ENCODE results near the gene GET4.
"Not testable (repeated sequence)": the region's sequence is repeated elsewhere in the genome, so short reads cannot be mapped to it uniquely, and the experiment has no call there.

The GET4 gene

DNA sequence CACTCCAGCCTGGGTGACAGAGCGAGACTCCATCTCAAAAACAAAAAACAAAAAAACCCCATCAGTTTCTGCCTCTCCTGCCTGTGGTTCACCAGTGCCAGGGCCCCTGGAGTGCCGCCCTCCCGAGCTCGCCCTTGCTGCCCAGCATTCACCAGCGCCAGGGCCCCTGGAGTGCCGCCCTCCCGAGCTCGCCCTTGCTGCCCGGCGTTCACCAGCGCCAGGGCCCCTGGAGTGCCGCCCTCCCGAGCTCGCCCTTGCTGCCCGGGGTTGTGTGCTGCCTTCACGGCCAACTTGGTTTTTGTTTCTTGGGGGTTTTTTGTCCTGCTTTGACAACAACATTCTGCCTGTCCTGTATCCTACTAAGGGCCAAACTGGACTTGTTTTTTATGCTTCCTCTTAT lies 13.2 kb upstream of the GET4 start:
- DNase-seq (ENCODE audit: low read depth), result no peak
- no peak overlapping the region for H3K4me3 ChIP-seq (ENCODE audit: low read length)
- TF ChIP-seq, protein P1, sequence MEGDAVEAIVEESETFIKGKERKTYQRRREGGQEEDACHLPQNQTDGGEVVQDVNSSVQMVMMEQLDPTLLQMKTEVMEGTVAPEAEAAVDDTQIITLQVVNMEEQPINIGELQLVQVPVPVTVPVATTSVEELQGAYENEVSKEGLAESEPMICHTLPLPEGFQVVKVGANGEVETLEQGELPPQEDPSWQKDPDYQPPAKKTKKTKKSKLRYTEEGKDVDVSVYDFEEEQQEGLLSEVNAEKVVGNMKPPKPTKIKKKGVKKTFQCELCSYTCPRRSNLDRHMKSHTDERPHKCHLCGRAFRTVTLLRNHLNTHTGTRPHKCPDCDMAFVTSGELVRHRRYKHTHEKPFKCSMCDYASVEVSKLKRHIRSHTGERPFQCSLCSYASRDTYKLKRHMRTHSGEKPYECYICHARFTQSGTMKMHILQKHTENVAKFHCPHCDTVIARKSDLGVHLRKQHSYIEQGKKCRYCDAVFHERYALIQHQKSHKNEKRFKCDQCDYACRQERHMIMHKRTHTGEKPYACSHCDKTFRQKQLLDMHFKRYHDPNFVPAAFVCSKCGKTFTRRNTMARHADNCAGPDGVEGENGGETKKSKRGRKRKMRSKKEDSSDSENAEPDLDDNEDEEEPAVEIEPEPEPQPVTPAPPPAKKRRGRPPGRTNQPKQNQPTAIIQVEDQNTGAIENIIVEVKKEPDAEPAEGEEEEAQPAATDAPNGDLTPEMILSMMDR (conservative IDR thresholded peaks at IDR 0.05; ENCODE audit: low read length), result no peak

DNA sequence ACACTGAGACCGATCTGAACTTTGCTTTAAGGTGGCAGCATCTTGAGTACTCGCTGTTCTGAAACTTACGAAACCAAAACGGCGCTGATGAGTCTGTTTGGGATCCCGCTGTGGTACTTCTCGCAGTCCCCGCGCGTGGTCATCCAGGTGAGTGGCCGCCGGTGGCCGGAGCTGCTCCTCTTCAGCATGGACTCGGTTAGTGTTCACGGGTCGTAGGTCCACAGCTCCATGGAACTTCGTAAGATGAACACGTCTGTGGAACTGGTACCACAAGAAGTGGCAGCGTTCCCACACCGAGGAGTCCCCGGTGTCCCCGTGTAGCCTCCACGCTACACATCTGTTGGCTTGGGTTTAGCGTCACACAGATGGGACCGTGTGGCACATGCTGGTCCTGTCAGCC lies 10.4 kb upstream of the GET4 start:
- TF ChIP-seq, protein P1 (conservative IDR thresholded peaks at IDR 0.05; ENCODE audit: low read length), result no peak

DNA sequence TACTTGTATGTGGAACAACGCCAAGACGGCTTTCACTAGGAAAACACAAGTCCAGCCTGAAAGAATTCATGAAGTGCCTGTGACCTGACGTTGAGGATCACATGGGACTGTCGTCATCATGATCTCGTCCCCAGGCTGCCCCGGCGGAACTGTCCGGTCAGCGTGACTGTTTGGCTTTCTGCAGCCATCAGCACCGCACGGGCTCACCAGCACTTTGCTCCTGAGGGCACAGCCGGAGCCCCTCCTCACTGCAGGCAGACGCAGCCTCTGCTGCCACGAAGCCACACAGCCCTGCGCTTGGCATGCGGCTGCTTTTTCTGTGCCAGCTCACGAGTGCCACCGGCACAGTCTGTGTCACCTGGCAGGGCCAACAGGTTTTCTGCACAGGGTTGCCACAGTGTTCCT lies 9.4 kb upstream of the GET4 start:
- H3K4me3 ChIP-seq (ENCODE audit: low read length), result no peak overlapping the region
- peak; percentile 86 for DNase-seq (ENCODE audit: low read depth)
- TF ChIP-seq, protein P1 (conservative IDR thresholded peaks at IDR 0.05; ENCODE audit: low read length), result no peak

More for the DNA sequence above, 10.4 kb upstream of the GET4 start:
- no peak for DNase-seq (ENCODE audit: low read depth)
- no peak overlapping the region for H3K4me3 ChIP-seq (ENCODE audit: low read length)

DNA sequence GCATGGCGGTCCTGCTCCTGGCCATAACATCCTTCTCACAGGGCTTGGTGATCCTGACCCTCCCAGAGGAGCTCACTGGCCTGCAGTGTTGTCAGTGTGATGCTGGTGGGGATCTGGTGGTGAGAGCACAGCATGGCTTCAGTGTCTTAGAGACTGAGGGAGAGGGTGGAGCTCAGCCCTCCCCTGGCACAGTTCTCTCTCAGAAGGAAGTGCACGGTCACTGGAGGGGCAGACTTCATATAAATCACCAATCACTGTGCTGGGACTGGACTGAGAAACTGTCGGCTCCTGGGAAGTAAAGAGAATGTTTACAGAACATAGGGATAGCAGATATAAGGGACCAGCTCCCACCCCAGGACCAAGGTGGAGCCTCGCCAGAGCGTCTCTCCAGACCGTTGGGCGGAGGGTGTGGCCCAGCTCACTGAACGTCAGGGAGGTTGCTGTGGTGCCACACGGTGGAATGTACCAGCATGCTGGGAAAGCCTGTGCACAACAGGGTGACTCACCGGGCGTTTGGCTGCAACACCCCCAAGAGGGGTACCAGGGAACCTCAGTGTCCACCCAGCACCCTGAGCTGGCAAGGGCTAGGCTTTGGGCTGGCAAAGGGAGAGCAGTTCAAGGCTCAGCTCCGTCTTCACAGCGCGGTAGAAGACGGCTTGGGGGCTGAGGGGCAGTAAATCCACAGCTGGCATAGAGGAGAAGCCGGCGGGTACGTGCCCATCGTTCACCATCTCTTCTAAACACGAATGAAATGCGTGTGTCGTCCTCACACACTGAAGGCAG lies 8.8 kb upstream of the GET4 start:
- TF ChIP-seq, protein P1 (conservative IDR thresholded peaks at IDR 0.05; ENCODE audit: low read length), result no peak; the same call in 1 of the 2 replicates
- DNase-seq (ENCODE audit: low read depth), result peak; percentile 83
- no peak overlapping the region for H3K4me3 ChIP-seq (ENCODE audit: low read length)

DNA sequence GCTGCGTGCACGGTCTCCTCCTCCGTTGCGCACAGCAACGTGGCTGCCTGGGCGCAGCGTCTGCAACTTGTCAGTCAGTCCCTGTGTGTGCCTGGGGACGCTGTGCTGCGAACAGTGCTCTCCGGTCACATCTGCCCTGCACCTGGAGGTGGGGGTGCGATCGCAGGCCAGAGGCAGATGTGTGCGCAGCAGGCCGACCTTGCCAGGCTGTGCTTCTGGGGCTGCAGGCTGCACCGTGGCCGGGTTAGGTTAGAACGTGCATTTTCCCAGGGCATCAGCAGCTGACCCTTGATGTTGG lies 8.2 kb upstream of the GET4 start:
- DNase-seq (ENCODE audit: low read depth), result peak; percentile 51
- TF ChIP-seq, protein P1 (conservative IDR thresholded peaks at IDR 0.05; ENCODE audit: low read length), result no peak
- H3K4me3 ChIP-seq (ENCODE audit: low read length), result no peak overlapping the region

DNA sequence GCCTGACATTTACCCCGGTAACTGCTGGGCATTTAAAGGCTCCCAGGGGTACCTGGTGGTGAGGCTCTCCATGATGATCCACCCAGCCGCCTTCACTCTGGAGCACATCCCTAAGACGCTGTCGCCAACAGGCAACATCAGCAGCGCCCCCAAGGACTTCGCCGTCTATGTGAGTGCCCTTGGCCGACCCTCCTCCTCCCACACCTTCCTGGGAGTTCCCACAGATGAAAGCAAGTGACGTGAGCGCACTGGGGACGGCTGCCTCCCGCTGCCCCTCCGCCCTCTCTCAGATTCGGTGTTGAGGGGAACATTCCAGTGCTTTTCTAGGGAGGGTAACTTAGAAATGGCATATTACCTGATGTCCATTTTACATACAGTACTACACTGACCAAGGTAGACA lies 7.0 kb upstream of the GET4 start:
- DNase-seq (ENCODE audit: low read depth), result no peak
- TF ChIP-seq, protein P1 (conservative IDR thresholded peaks at IDR 0.05; ENCODE audit: low read length), result no peak
- no peak overlapping the region for H3K4me3 ChIP-seq (ENCODE audit: low read length)

DNA sequence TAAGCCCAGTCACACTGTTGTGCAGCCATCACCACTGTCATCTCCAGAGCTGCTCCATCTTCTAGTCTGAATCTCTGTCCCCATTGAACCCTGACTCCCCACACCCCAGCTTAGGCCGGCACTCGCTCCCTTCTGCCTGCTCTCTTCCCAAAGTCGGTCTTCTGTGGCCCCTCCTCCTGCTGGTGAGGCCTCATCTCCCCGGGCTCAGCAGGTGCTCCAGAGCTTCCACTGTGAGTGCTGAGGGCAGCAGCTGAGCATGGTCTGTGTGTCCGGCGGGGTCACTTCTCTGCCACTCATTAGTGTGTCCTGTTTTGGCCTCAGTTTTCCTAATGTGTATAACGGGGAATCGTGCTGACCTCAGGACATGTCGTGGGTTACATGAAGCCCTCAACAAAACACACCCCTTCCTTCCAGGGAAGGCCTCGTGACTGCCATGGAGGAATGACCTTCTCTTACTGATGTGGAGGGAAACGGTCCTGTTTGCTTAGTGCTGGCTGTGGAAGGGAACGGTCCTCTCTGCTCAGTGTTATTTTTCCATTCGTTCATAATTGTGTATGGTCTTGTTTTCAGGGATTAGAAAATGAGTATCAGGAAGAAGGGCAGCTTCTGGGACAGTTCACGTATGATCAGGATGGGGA lies 4.3 kb upstream of the GET4 start:
- no peak for DNase-seq (ENCODE audit: low read depth)
- TF ChIP-seq, protein P1 (conservative IDR thresholded peaks at IDR 0.05; ENCODE audit: low read length), result no peak
- H3K4me3 ChIP-seq (ENCODE audit: low read length), result no peak overlapping the region

DNA sequence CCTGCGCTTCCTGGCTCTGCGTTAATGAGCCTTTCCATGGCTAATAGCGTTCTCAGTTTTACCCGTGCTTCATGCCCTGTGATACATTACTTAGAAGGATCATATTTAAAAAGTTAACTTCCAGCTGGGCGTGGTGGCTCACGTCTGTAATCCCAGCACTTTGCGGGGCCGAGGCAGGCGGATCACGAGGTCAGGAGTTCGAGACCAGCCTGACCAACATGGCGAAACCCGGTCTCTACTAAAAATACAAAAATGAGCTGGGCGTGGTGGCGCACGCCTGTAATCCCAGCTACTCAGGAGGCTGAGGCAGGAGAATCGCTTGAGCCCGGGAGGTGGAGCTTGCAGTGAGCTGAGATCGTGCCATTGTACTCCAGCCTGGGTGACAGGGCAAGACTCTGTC lies 3.7 kb upstream of the GET4 start:
- H3K4me3 ChIP-seq (ENCODE audit: low read length); DNase-seq (ENCODE audit: low read depth): not testable (repeated sequence)

Measured in AG10803 (cell line).